Hepatocyte (in vitro differentiated cells): ENCODE results near the gene DOHH. TPM values are rescaled to one million over a fixed set of nuclear protein-coding genes. Genes with fewer than 3 reads are reported as not detected.

Experiments
- DNase-seq: peaks from one replicate; pipeline ENCODE4 v3.0.0-alpha.2; 2016; ENCODE audit warnings: low spot score
- H2AFZ ChIP-seq: fragments of 200-600 bp; sonication (generic); 2 replicates; pipeline ENCODE4 v1.6.0; 2016; ENCODE audit warnings: antibody characterized with exemption, mild to moderate bottlenecking
- H3K27ac ChIP-seq: fragments of 200-600 bp; sonication (generic); 2 replicates; pipeline ENCODE4 v1.5.1; 2016; ENCODE audit warnings: mild to moderate bottlenecking
- H3K27me3 ChIP-seq: fragments of 200-600 bp; sonication (generic); 2 replicates; pipeline ENCODE4 v1.6.1; 2016
- H3K36me3 ChIP-seq: fragments of 200-600 bp; sonication (generic); replicated peaks from 2 replicates; pipeline ENCODE4 v1.5.1; 2016; ENCODE audit warnings: low read depth; ENCODE audit not compliant: insufficient read depth
- H3K4me1 ChIP-seq: fragments of 200-600 bp; sonication (generic); 2 replicates; pipeline ENCODE4 v1.5.1; 2016; ENCODE audit warnings: mild to moderate bottlenecking, moderate library complexity; ENCODE audit not compliant: insufficient read depth
- H3K4me2 ChIP-seq: fragments of 200-600 bp; sonication (generic); 2 replicates; pipeline ENCODE4 v1.6.0; 2016
- H3K4me3 ChIP-seq: fragments of 200-600 bp; sonication (generic); 2 replicates; pipeline ENCODE4 v1.5.1; 2016; ENCODE audit warnings: mild to moderate bottlenecking
- H3K79me2 ChIP-seq: fragments of 200-600 bp; sonication (generic); 2 replicates; pipeline ENCODE4 v1.6.0; 2017; ENCODE audit warnings: mild to moderate bottlenecking
- H3K9me2 ChIP-seq: fragments of 200-600 bp; sonication (generic); replicated peaks from 2 replicates; pipeline ENCODE4 v1.6.0; 2017; ENCODE audit warnings: mild to moderate bottlenecking; ENCODE audit not compliant: insufficient read depth
- H3K9me3 ChIP-seq: fragments of 200-600 bp; sonication (generic); 2 replicates; pipeline ENCODE4 v1.5.1; 2016; ENCODE audit warnings: low read depth, mild to moderate bottlenecking
- H4K20me1 ChIP-seq: fragments of 200-600 bp; sonication (generic); 2 replicates; pipeline ENCODE4 v1.6.0; 2016; ENCODE audit warnings: mild to moderate bottlenecking; ENCODE audit not compliant: insufficient read depth, poor library complexity, severe bottlenecking
- EZH2 ChIP-seq: fragments of 200-600 bp; sonication (generic); IDR thresholded peaks from 2 replicates; pipeline ENCODE4 v1.6.1; 2016; ENCODE audit warnings: antibody characterized with exemption, mild to moderate bottlenecking, borderline replicate concordance
- EZH2phosphoT487 ChIP-seq: fragments of 200-600 bp; sonication (generic); IDR thresholded peaks from one replicate; pipeline ENCODE4 v1.6.1; 2018; ENCODE audit warnings: antibody characterized with exemption, mild to moderate bottlenecking, low read depth, moderate library complexity; ENCODE audit not compliant: unreplicated experiment, severe bottlenecking
- WGBS: methylation state at CpG from one replicate; pipeline ENCODE4 v1.1.6; 2016; ENCODE audit warnings: low lambda C conversion rate; ENCODE audit errors: missing lambda C conversion rate; 5-methylcytosine and 5-hydroxymethylcytosine counted together
- polyA plus RNA-seq: library from polyadenylated mRNA; unstranded; fragments of >200 nt; fragmentation: Nextera tagmentation; extraction: Ambion mirVana; gene quantifications from 2 replicates; pipeline ENCODE4 v1.2.1, GENCODE V29; 2016
- total RNA-seq: library from RNA; depleted of rRNA; stranded (reverse); fragments of >200 nt; gene quantifications from 2 replicates; pipeline ENCODE4 v1.2.3, GENCODE V29; 2014
- TF ChIP-seq, protein P1 (sequence below): fragments of 200-600 bp; sonication (generic); IDR thresholded peaks from 2 replicates; pipeline ENCODE4 v1.5.1; 2016; ENCODE audit warnings: antibody characterized with exemption, mild to moderate bottlenecking; ENCODE audit not compliant: poor library complexity

The DOHH gene
- total and polyA plus RNA-seq, 2 experiments from 2014 or later, result 14.9 to 17.6 TPM

DNA sequence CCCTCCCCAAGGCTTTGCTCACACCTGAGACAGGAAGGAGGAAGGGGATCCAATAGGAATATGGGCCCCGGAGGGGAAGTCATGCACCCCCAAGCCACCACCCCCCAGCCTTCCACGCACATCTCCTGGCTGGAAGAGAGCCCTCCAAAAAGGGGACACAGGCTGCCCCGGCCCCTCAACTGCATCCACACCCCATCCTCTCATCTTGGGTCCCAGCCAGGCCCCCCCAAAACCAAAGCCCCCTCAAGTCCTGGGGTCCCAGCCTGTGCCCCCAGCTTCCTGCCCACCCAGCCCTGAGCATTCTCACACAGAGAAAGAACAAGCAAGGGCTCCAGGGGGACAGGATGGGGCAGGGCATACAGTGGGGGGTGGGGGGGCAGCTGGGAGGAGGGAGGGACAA, 32.3 kb downstream of the DOHH start:
- Histone ChIP-seq H3K27ac (no peak overlapping the region), H3K9me2 (no peaks in the 10 kb centered on the region), H2AFZ (no peak overlapping the region), H3K27me3 (peaks cover 14% of the 10 kb centered on the region), H3K79me2 (no peaks in the 10 kb centered on the region), H3K4me2 (no peak overlapping the region), H3K4me1 (peaks cover 22% of the 10 kb centered on the region), H3K36me3 (no peaks in the 10 kb centered on the region), H3K4me3 (no peak overlapping the region), H3K9me3 (no peaks in the 10 kb centered on the region), H4K20me1 (no peaks in the 10 kb centered on the region)
- 90% methylated on average over 3 of the region's 3 CpGs for WGBS
- no peak for DNase-seq
- TF ChIP-seq, protein P1, sequence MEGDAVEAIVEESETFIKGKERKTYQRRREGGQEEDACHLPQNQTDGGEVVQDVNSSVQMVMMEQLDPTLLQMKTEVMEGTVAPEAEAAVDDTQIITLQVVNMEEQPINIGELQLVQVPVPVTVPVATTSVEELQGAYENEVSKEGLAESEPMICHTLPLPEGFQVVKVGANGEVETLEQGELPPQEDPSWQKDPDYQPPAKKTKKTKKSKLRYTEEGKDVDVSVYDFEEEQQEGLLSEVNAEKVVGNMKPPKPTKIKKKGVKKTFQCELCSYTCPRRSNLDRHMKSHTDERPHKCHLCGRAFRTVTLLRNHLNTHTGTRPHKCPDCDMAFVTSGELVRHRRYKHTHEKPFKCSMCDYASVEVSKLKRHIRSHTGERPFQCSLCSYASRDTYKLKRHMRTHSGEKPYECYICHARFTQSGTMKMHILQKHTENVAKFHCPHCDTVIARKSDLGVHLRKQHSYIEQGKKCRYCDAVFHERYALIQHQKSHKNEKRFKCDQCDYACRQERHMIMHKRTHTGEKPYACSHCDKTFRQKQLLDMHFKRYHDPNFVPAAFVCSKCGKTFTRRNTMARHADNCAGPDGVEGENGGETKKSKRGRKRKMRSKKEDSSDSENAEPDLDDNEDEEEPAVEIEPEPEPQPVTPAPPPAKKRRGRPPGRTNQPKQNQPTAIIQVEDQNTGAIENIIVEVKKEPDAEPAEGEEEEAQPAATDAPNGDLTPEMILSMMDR, result no peak
- no peak for TF ChIP-seq EZH2phosphoT487
- TF ChIP-seq EZH2, result no peak

DNA sequence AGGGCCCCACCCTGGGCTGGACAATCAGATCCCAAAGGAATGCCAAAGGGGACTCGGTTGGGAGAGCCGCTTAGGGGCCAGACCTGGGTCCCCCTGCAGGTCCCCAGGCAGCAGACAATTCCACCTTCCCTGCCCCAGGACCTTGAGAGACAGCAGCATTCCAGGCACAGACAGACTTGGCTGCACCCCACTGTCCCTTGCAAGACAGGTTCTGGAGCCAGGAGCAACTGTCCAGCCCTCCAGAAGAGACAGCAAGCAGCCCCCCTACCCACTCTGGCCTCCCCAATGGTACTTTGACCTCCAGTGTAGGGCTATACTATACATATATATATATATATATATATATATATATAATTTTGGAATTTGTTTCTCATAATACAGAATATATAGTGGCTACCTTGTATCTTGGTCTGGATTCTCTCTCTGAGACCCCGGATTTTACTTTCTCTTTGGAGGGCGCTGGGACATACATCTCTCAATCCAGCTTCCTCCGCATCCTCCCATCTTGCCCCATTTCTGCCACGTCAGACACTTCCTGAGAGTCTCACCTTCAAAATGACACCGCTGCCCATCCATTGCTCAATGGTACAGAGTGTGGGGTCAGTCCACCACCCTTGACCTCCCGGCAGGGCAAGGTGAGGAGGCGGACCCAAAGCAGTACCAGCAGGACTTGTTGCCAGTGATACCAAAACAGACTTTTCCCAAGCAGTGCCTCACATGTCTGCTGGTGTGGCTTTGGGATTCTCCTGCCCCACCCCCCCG, 32.9 kb downstream of the DOHH start:
- Histone ChIP-seq H3K4me2 (no peak overlapping the region), H3K9me2 (no peaks in the 10 kb centered on the region), H3K79me2 (no peaks in the 10 kb centered on the region), H3K36me3 (no peaks in the 10 kb centered on the region), H3K4me3 (no peak overlapping the region), H3K9me3 (no peaks in the 10 kb centered on the region), H4K20me1 (no peaks in the 10 kb centered on the region), H3K27ac (no peak overlapping the region), H3K27me3 (peaks cover 20% of the 10 kb centered on the region), H2AFZ (no peak overlapping the region), H3K4me1 (peaks cover 21% of the 10 kb centered on the region)
- 87% methylated on average over 9 of the region's 10 CpGs for WGBS
- no peak for DNase-seq
- TF ChIP-seq, protein P1, result no peak
- no peak for TF ChIP-seq EZH2
- no peak for TF ChIP-seq EZH2phosphoT487

DNA sequence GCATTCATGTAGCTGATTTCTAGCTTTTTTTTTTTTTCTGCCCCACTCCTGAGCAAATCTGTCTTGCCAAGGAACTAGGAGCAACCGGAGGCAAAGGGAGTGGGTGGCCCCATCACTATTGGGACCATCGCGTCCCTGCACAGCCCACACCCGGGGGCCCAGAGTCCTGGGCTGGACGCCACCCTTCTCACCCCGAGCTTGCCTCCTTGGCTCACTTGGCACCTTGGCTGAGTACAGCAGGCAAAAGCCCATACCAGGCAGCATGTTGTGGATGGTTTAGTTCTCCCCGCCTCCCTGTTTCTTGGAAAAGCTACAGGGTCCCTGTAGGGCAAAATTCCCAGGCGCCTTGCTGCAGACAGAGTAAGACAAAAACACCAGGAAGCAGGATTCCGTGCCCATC, 33.8 kb downstream of the DOHH start:
- Histone ChIP-seq H4K20me1 (no peaks in the 10 kb centered on the region), H3K36me3 (no peaks in the 10 kb centered on the region), H3K27me3 (peaks cover 23% of the 10 kb centered on the region), H3K79me2 (no peaks in the 10 kb centered on the region), H3K4me1 (peaks cover 21% of the 10 kb centered on the region), H3K4me3 (no peak overlapping the region), H2AFZ (no peak overlapping the region), H3K9me3 (no peaks in the 10 kb centered on the region), H3K4me2 (no peak overlapping the region), H3K9me2 (no peaks in the 10 kb centered on the region), H3K27ac (no peak overlapping the region)
- no peak for DNase-seq
- no peak for TF ChIP-seq EZH2phosphoT487
- no peak for TF ChIP-seq EZH2
- TF ChIP-seq, protein P1, result no peak
- 90% methylated on average over 9 of the region's 9 CpGs for WGBS

DNA sequence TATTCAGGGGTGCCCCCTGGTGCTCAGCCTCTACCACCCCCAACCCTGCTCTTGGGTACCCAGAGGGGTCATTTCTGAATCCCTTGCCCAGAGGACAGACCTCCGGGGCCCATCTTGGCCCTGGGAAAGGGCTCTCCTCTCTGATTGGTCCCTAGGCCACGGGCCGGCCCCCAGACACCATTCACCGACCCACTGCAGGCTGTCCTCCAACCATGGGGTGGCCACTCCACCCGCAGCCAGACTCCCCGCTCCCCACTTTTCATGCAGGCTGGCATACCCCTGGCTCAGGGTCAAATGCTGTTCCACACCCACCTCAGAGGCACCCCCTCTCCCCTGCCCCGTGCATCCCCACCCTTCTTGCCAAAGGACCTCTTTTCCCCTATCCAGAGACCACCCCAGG, 34.9 kb downstream of the DOHH start:
- Histone ChIP-seq H4K20me1 (no peaks in the 10 kb centered on the region), H3K4me2 (no peak overlapping the region), H3K4me3 (no peak overlapping the region), H3K9me2 (no peaks in the 10 kb centered on the region), H3K79me2 (no peaks in the 10 kb centered on the region), H3K36me3 (no peaks in the 10 kb centered on the region), H2AFZ (no peak overlapping the region), H3K27ac (no peak overlapping the region), H3K4me1 (peaks cover 21% of the 10 kb centered on the region), H3K9me3 (no peaks in the 10 kb centered on the region), H3K27me3 (peaks cover 23% of the 10 kb centered on the region)
- no peak for DNase-seq
- TF ChIP-seq EZH2phosphoT487, result no peak
- no peak for TF ChIP-seq EZH2
- TF ChIP-seq, protein P1, result no peak
- WGBS, result 40% methylated on average over 5 of the region's 7 CpGs
